ENCODE measurements around the gene ZBTB42. TPM values are rescaled to one million over a fixed set of nuclear protein-coding genes. Genes with fewer than 3 reads are reported as not detected.

The ZBTB42 gene
- total RNA-seq, 1 experiment from 2014 or later: 6.1 TPM

DNA sequence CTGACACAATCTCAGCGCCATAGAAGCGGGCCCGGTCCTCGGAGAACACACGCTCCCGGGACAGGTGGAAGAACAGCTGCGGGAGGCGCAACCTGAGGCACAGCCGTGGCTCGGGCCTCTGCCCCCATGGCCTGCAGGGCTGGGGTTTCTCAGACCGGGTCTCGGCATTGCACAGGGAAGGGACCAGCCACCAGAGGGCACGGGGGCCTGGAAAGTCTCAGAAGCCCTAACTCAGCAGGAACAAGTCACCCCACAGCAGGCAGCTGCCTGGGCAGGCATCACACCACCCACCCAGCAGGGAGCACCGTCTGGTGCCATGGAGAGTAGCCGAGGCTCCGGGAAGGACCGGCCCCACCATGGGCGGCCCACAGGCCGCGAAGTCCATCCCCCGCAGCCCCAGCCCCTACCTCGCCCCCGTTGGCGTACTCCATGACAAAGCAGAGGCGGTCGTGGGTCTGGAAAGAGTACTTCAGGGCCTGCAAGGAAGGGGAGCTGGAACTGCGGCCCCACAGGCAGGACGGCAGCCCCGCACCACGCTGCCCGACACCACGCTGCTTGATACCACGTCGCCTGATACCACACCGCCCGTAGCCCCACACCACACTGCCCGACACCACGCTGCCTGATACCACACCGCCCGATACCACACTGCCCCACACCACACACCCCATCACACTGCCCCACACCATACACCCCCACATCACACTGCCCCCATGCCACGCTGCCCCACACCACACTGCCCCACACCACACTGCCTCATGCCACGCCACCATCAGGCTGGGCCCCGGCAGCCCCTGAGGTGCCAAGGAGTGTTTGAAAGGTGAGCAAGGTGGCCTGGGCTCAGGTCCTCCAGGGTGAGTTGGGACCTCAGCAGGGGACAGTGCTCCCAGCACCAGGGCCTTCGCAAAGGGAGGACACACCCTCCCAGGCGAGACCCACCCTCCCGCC lies 27.1 kb upstream of the ZBTB42 start:
- Mint-ChIP-seq H3K27me3 (ENCODE audit: low read depth) (no peaks in the 10 kb centered on the region), H3K4me1 (peaks cover 10 to 11% of the 10 kb centered on the region in 2 experiments), H3K36me3 (ENCODE audit: insufficient read depth in 1 of 3, low read depth in 3 of 3) (peaks cover 34 to 50% (median 49%) of the 10 kb centered on the region in 3 experiments), H3K9me3 (peaks cover 0 to 9% of the 10 kb centered on the region in 2 experiments; a peak in 4 of 5 replicates), H3K4me3 (no peak overlapping the region), H3K27ac (no peak overlapping the region)
- H3K14ac ChIP-seq (ENCODE audit: insufficient read depth, low read length): no peak overlapping the region
- no peak overlapping the region for H2BK12ac ChIP-seq (ENCODE audit: insufficient read length, low read depth, low read length)
- H3K9ac ChIP-seq (ENCODE audit: extremely low read depth, insufficient read length, low read length): no peak overlapping the region
- no peak overlapping the region for H2BK20ac ChIP-seq (ENCODE audit: low read depth, low read length, poor library complexity, severe bottlenecking)
- no peak overlapping the region for H3K23ac ChIP-seq (ENCODE audit: insufficient read length, low read depth, low read length)
- no peak overlapping the region for H3K56ac ChIP-seq (ENCODE audit: insufficient read length, low read depth, low read length)
- H2BK5ac ChIP-seq (ENCODE audit: insufficient read length, low read length): no peak overlapping the region
- no peak overlapping the region for H4K8ac ChIP-seq (replicated peaks; ENCODE audit: insufficient read length, low read depth, low read length)
- no peak for DNase-seq
- H4K5ac ChIP-seq (ENCODE audit: insufficient read length, low read depth, low read length): no peak overlapping the region
- H2AK5ac ChIP-seq (ENCODE audit: insufficient read length, low read length): no peak overlapping the region
- H3K4ac ChIP-seq (ENCODE audit: low read depth, low read length): no peak overlapping the region
- H3K18ac ChIP-seq (ENCODE audit: insufficient read length, low read depth, low read length): no peak overlapping the region
- H3K23me2 ChIP-seq (ENCODE audit: insufficient read length, low read depth, low read length, poor library complexity, severe bottlenecking): peaks cover under 1% of the 10 kb centered on the region
- no peak overlapping the region for H3K27ac ChIP-seq (ENCODE audit: insufficient read length, low read depth, low read length)
- H3T11ph ChIP-seq (ENCODE audit: low read length): no peak overlapping the region
- H3K9me3 ChIP-seq (ENCODE audit: control insufficient read depth, low read depth, low read length): no peaks in the 10 kb centered on the region
- H2BK120ac ChIP-seq (ENCODE audit: low read depth, low read length, poor library complexity, severe bottlenecking): no peak overlapping the region
- no peaks in the 10 kb centered on the region for H4K20me1 ChIP-seq (ENCODE audit: control insufficient read depth, insufficient read depth, insufficient read length)
- no peaks in the 10 kb centered on the region for H3K79me1 ChIP-seq (ENCODE audit: insufficient read depth, low read depth, low read length, poor library complexity, severe bottlenecking)
- WGBS (ENCODE audit: extremely low coverage, insufficient read length, low lambda C conversion rate): no CpG with 5 or more reads among the region's 46 CpGs
- H2BK15ac ChIP-seq (ENCODE audit: low read depth, low read length): no peak overlapping the region
- no peaks in the 10 kb centered on the region for H3K4me1 ChIP-seq (ENCODE audit: insufficient read depth, low read length)
- H2AFZ ChIP-seq (ENCODE audit: low read length): no peak overlapping the region
- TF ChIP-seq, protein P1, sequence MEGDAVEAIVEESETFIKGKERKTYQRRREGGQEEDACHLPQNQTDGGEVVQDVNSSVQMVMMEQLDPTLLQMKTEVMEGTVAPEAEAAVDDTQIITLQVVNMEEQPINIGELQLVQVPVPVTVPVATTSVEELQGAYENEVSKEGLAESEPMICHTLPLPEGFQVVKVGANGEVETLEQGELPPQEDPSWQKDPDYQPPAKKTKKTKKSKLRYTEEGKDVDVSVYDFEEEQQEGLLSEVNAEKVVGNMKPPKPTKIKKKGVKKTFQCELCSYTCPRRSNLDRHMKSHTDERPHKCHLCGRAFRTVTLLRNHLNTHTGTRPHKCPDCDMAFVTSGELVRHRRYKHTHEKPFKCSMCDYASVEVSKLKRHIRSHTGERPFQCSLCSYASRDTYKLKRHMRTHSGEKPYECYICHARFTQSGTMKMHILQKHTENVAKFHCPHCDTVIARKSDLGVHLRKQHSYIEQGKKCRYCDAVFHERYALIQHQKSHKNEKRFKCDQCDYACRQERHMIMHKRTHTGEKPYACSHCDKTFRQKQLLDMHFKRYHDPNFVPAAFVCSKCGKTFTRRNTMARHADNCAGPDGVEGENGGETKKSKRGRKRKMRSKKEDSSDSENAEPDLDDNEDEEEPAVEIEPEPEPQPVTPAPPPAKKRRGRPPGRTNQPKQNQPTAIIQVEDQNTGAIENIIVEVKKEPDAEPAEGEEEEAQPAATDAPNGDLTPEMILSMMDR (conservative IDR thresholded peaks at IDR 0.05): peak; percentile 32; the same call in 2 of the 3 replicates
- H4K91ac ChIP-seq (ENCODE audit: insufficient read length, low read depth, low read length): no peak overlapping the region
- no peak overlapping the region for H3K4me2 ChIP-seq (ENCODE audit: insufficient read depth, insufficient read length, low read length)
- no peaks in the 10 kb centered on the region for H3K27me3 ChIP-seq (ENCODE audit: insufficient read depth, low read length)
- H3K79me2 ChIP-seq (ENCODE audit: insufficient read depth, low read length): no peaks in the 10 kb centered on the region
